Naive thymus-derived CD4-positive, alpha-beta T cell (primary cell): ENCODE measurements around the gene GPC6. TPM values are rescaled to one million over a fixed set of nuclear protein-coding genes. Genes with fewer than 3 reads are reported as not detected.

Experiments used
- ATAC-seq: fragments of 150-1000 bp; cut with Tn5 transposase; 2 replicates; pipeline ENCODE4 v1.10.0; 2021; ENCODE audit warnings: mild to moderate bottlenecking, moderate library complexity
- CTCF ChIA-PET: fragments of 350-600 bp; sonication (Branson Sonifier 250); formaldehyde crosslinking; loops from one replicate; lab custom pipeline; 2021; ENCODE audit warnings: antibody characterized with exemption; lab: Charles Lee
- POLR2A ChIA-PET: fragments of 350-600 bp; sonication (Branson Sonifier 250); formaldehyde crosslinking; loops from one replicate; lab custom pipeline; 2021; ENCODE audit warnings: antibody characterized with exemption, inconsistent platforms; lab: Charles Lee
- DNase-seq, 9 donors: peaks; one replicate each; pipeline versions ENCODE4 v3.0.0 to v3.0.0-alpha.2; 2020 to 2022; ENCODE audit warnings: mixed read lengths in 1 of 9
- H3K27ac ChIP-seq: one replicate; pipeline ENCODE4 v1.7.0; 2013; ENCODE audit warnings: mild to moderate bottlenecking, low read depth, low read length, moderate library complexity
- H3K27me3 ChIP-seq, 2 donors: one replicate each; pipeline ENCODE4 v1.7.0; 2013; ENCODE audit warnings: low read length in 2 of 2, mild to moderate bottlenecking in 2 of 2, moderate library complexity in 2 of 2; ENCODE audit not compliant: control insufficient read depth in 2 of 2, insufficient read depth in 2 of 2
- H3K36me3 ChIP-seq, 3 experiments: 1 replicate in 2 of 3; 2 replicates in 1 of 3; pipeline ENCODE4 v1.7.0; 2013; ENCODE audit warnings: low read length in 3 of 3, mild to moderate bottlenecking in 3 of 3, moderate library complexity in 1 of 3; ENCODE audit not compliant: insufficient read depth in 3 of 3, control insufficient read depth in 2 of 3
- H3K4me1 ChIP-seq, 2 donors: one replicate each; pipeline ENCODE4 v1.7.0; 2013; ENCODE audit warnings: low read length in 2 of 2, mild to moderate bottlenecking in 2 of 2, moderate library complexity in 1 of 2; ENCODE audit not compliant: control insufficient read depth in 2 of 2, insufficient read depth in 2 of 2
- H3K4me3 ChIP-seq: 2 replicates; pipeline ENCODE4 v1.7.0; 2013; ENCODE audit warnings: mild to moderate bottlenecking, low read length
- H3K9me3 ChIP-seq, 3 experiments: 1 replicate in 2 of 3; 2 replicates in 1 of 3; pipeline ENCODE4 v1.7.0; 2013; ENCODE audit warnings: low read length in 3 of 3; ENCODE audit not compliant: control insufficient read depth in 2 of 3
- H3K27ac Mint-ChIP-seq, 9 donors: one replicate each; pipeline ENCODE4 v1.8.0; 2020 to 2022; ENCODE audit warnings: mixed read lengths in 9 of 9, mild to moderate bottlenecking in 8 of 9, moderate library complexity in 5 of 9, inconsistent platforms in 2 of 9
- H3K27me3 Mint-ChIP-seq, 5 donors: one replicate each; pipeline ENCODE4 v1.8.0; 2021 to 2022; ENCODE audit warnings: mixed read lengths in 5 of 5, mild to moderate bottlenecking in 1 of 5
- H3K36me3 Mint-ChIP-seq, 5 donors: one replicate each; pipeline ENCODE4 v1.8.0; 2020 to 2022; ENCODE audit warnings: mixed read lengths in 5 of 5, mild to moderate bottlenecking in 3 of 5, inconsistent platforms in 1 of 5
- H3K4me1 Mint-ChIP-seq, 7 donors: one replicate each; pipeline ENCODE4 v1.8.0; 2020 to 2022; ENCODE audit warnings: mixed read lengths in 7 of 7, mild to moderate bottlenecking in 3 of 7, inconsistent platforms in 1 of 7
- H3K4me3 Mint-ChIP-seq, 10 donors: one replicate each; pipeline ENCODE4 v1.8.0; 2020 to 2022; ENCODE audit warnings: mild to moderate bottlenecking in 10 of 10, mixed read lengths in 10 of 10, moderate library complexity in 6 of 10, inconsistent platforms in 2 of 10
- H3K9me3 Mint-ChIP-seq, 11 donors: one replicate each; pipeline ENCODE4 v1.8.0; 2020 to 2022; ENCODE audit warnings: mixed read lengths in 11 of 11, mild to moderate bottlenecking in 4 of 11, inconsistent platforms in 1 of 11, moderate library complexity in 1 of 11
- intact Hi-C, 2 donors: fragments of 100-400 bp; cut with micrococcal nuclease; formaldehyde crosslinking; loops; one replicate each; pipeline ENCODE4 v1.15.1; 2023
- polyA plus RNA-seq, 2 donors: library from polyadenylated mRNA; unstranded; fragments of 300-500 nt; fragmentation: Illumina TruSeq; gene quantifications; one replicate each; pipeline ENCODE4 v1.2.3, GENCODE V29; 2021
- total RNA-seq, 6 experiments: library from RNA in 5 of 6; stranded (reverse) in 5 of 6; gene quantifications; 1 replicate in 5 of 6; 2 replicates in 1 of 6; pipeline ENCODE4 v1.2.3 and lab custom pipeline; 2021 to 2026

The GPC6 gene
- total and polyA plus RNA-seq, 7 experiments from 2014 or later: not detected

DNA sequence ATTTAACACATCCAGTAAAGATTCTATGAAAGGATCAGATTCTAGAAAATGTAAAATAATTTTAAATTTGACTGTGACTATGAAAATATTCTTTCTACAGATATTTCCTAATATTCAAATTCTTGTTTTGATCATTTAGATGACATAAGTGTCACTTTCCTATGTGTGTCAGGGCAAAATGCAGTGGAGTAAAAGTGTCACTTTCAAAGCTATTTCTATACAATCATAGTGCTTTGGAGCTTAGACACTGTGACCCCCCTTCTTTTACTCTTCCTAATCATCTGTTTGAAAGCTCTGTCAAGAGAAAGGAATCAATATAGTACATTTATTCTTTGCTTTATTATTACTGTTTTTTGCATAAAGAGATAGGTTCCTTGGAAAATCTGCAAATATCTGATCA, 760.9 kb downstream of the GPC6 start:
- Histone ChIP-seq H3K36me3 (no peaks in the 10 kb centered on the region), H3K4me3 (no peak overlapping the region), H3K27me3 (no peaks in the 10 kb centered on the region), H3K4me1 (no peaks in the 10 kb centered on the region), H3K27ac (no peak overlapping the region), H3K9me3 (no peaks in the 10 kb centered on the region)
- Mint-ChIP-seq H3K4me1 (peaks cover 0 to 2% (median 0%) of the 10 kb centered on the region in 7 donors), H3K36me3 (no peaks in the 10 kb centered on the region), H3K27me3 (peaks cover 0 to 16% (median 8%) of the 10 kb centered on the region in 5 donors), H3K4me3 (no peak overlapping the region), H3K27ac (no peak overlapping the region), H3K9me3 (no peaks in the 10 kb centered on the region)
- intact Hi-C loops: no loop called here
- ChIA-PET CTCF (no interaction called here), POLR2A (no interaction called here)
- DNase-seq: no peak
- no peak for ATAC-seq

DNA sequence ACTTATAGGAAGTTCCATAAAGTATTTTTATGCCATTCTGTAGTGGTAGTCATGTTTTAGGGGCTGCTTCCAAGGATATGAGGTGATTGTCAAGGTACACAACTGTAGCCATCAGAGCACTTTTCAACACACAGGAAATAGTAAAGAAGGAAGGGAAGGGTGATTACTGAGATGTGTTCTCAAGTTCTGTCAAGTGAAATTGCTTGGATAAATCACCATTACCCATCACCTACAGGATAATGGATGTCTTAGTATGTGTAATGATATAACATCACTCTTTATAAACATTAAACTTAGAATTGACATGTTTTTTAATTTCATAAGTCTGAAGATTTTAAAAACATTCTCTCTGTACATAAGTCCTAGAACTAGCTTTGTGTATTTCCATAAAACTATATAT, 765.0 kb downstream of the GPC6 start:
- Histone ChIP-seq H3K9me3 (no peaks in the 10 kb centered on the region), H3K27ac (no peak overlapping the region), H3K27me3 (no peaks in the 10 kb centered on the region), H3K36me3 (no peaks in the 10 kb centered on the region), H3K4me3 (no peak overlapping the region), H3K4me1 (no peaks in the 10 kb centered on the region)
- Mint-ChIP-seq H3K9me3 (no peaks in the 10 kb centered on the region), H3K4me3 (no peak overlapping the region), H3K27me3 (peaks cover 0 to 7% (median 4%) of the 10 kb centered on the region in 5 donors), H3K27ac (no peak overlapping the region), H3K4me1 (peaks cover 0 to 2% (median 0%) of the 10 kb centered on the region in 7 donors), H3K36me3 (no peaks in the 10 kb centered on the region)
- ChIA-PET CTCF (interaction anchor here (0.9 kb wide), 1 partner anchor 368 kb away, joined by 5 read pairs; no protein-coding TSS in a partner anchor), POLR2A (no interaction called here)
- no peak for ATAC-seq
- intact Hi-C loops: no loop called here
- no peak for DNase-seq

DNA sequence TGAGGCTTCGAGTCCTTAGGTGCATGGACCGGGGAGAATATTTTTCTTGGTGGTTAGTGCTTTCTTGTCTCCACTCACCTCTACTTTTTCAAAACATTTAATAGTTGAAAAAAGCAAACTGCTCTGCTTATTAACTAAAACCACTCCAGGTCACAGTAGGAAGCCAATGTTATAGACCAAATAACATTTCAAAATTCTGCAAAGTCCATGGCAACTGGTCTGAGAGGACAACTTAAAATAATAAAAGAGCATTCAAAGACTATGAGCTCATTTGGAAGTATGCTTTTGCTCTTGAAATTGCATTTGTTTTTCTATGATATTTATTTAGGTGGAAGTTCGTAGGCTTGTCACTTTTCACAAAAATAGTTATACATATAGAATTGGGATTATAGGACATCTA, 769.9 kb downstream of the GPC6 start:
- Histone ChIP-seq H3K27ac (no peak overlapping the region), H3K4me1 (no peaks in the 10 kb centered on the region), H3K9me3 (no peaks in the 10 kb centered on the region), H3K27me3 (no peaks in the 10 kb centered on the region), H3K36me3 (no peaks in the 10 kb centered on the region), H3K4me3 (no peak overlapping the region)
- ChIA-PET POLR2A (no interaction called here), CTCF (no interaction called here)
- no peaks in the 10 kb centered on the region for H3K4me1 Mint-ChIP-seq
- H3K9me3 Mint-ChIP-seq: peaks cover 0 to 8% (median 0%) of the 10 kb centered on the region in 11 donors
- ATAC-seq: no peak
- H3K4me3 Mint-ChIP-seq: no peak overlapping the region
- DNase-seq: no peak
- no peaks in the 10 kb centered on the region for H3K36me3 Mint-ChIP-seq
- intact Hi-C loops: no loop called here
- H3K27me3 Mint-ChIP-seq: peaks cover 0 to 21% (median 9%) of the 10 kb centered on the region in 5 donors
- H3K27ac Mint-ChIP-seq: no peak overlapping the region

DNA sequence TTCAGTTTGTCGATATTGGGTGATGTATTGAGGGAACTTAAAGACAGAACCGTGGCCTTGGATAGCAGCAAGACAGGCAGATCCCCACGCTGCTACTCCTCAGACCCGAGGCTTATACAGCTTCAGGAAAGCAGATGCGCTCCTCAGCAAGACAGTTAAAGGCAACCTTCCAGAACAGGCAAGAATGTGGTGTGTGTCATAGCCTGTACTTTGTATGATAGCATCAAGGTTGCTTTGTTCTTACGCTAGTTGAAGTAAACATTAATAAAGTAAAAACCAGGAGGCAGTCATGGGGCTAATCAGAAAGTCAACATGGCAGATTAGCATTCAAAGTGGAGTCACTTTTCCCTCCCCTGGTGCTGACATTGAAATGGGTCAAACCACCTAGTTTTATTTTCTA, 779.7 kb downstream of the GPC6 start:
- Histone ChIP-seq H3K4me3 (no peak overlapping the region), H3K27me3 (no peaks in the 10 kb centered on the region), H3K4me1 (no peaks in the 10 kb centered on the region), H3K27ac (no peak overlapping the region), H3K9me3 (no peaks in the 10 kb centered on the region), H3K36me3 (no peaks in the 10 kb centered on the region)
- DNase-seq (no peak), ATAC-seq (no peak)
- H3K4me1 Mint-ChIP-seq: no peaks in the 10 kb centered on the region
- no peak overlapping the region for H3K27ac Mint-ChIP-seq
- H3K36me3 Mint-ChIP-seq: no peaks in the 10 kb centered on the region
- CTCF ChIA-PET: no interaction called here
- H3K4me3 Mint-ChIP-seq: no peak overlapping the region
- POLR2A ChIA-PET: interaction anchor here (0.6 kb wide), 1 partner anchor 112 kb away, joined by 5 read pairs; no protein-coding TSS in a partner anchor
- H3K9me3 Mint-ChIP-seq: no peaks in the 10 kb centered on the region
- peaks cover 0 to 10% (median 5%) of the 10 kb centered on the region in 5 donors for H3K27me3 Mint-ChIP-seq
- intact Hi-C loops: no loop called here

GRCh38 chr13:94007072-94007471, 780.5 kb downstream of the GPC6 start:
- POLR2A ChIA-PET: no interaction called here
- H3K4me1 Mint-ChIP-seq: no peaks in the 10 kb centered on the region
- H3K36me3 ChIP-seq: no peaks in the 10 kb centered on the region

DNA sequence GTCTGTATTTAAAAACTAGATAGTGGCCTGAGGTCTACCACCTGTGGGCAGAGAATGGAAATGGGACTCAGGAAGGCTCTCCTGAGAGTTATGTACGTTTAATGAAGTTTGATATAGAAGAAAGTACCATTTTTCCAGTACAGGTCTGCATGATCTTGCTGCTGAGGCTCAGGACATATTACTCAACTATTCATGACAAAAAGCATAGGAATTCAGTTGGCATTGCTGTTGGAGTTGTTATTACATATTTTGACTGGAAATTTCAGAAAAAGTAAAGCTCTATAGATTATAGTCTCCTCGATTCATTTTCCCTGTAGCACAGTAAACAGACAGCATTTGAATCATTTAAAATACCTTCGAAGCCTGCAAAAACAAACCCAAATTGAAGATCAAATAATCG, 783.1 kb downstream of the GPC6 start:
- Mint-ChIP-seq H3K4me3 (no peak overlapping the region), H3K9me3 (peaks cover 0 to 3% (median 0%) of the 10 kb centered on the region in 11 donors), H3K36me3 (no peaks in the 10 kb centered on the region), H3K27me3 (peaks cover 0 to 10% (median 6%) of the 10 kb centered on the region in 5 donors), H3K27ac (no peak overlapping the region), H3K4me1 (no peaks in the 10 kb centered on the region)
- Histone ChIP-seq H3K27ac (no peak overlapping the region), H3K27me3 (no peaks in the 10 kb centered on the region), H3K9me3 (no peaks in the 10 kb centered on the region), H3K36me3 (no peaks in the 10 kb centered on the region), H3K4me3 (no peak overlapping the region), H3K4me1 (no peaks in the 10 kb centered on the region)
- ChIA-PET CTCF (no interaction called here), POLR2A (no interaction called here)
- DNase-seq: no peak
- intact Hi-C loops: no loop called here
- ATAC-seq: no peak

More at GRCh38 chr13:94007072-94007471, 780.5 kb downstream of the GPC6 start:
- Mint-ChIP-seq H3K27ac (no peak overlapping the region), H3K27me3 (peaks cover 0 to 10% (median 5%) of the 10 kb centered on the region in 5 donors), H3K36me3 (no peaks in the 10 kb centered on the region), H3K4me3 (no peak overlapping the region), H3K9me3 (no peaks in the 10 kb centered on the region)
- no peaks in the 10 kb centered on the region for H3K9me3 ChIP-seq
- H3K4me3 ChIP-seq: no peak overlapping the region
- ATAC-seq: no peak
- no peak for DNase-seq
- H3K4me1 ChIP-seq: no peaks in the 10 kb centered on the region
- CTCF ChIA-PET: interaction anchor here (0.6 kb wide), 1 partner anchor 87 kb away, joined by 3 read pairs; no protein-coding TSS in a partner anchor
- no peak overlapping the region for H3K27ac ChIP-seq
- H3K27me3 ChIP-seq: no peaks in the 10 kb centered on the region
- intact Hi-C loops: no loop called here

DNA sequence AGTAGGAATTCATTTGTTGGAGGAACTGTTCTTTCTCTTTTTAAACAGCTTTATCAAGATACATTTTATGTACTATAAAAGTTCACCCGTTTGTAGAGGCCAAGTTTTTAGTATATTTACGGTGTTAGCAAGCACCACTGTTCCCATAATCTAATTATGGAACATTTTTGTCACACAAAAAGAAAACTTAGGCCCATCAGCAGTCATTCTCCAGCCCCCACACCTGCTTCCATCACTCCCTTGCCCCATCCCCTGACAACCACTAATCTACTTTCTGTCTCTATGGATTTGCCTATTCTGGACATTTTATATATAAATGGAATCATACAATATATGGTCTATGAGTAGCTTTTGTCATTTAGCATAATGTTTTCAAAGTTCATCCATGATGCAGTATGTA, 787.9 kb downstream of the GPC6 start:
- peaks cover 0 to 3% (median 0%) of the 10 kb centered on the region in 11 donors for H3K9me3 Mint-ChIP-seq
- H3K27ac ChIP-seq: no peak overlapping the region
- H3K4me1 Mint-ChIP-seq: no peaks in the 10 kb centered on the region
- POLR2A ChIA-PET: no interaction called here
- H3K4me3 ChIP-seq: no peak overlapping the region
- H3K27ac Mint-ChIP-seq: no peak overlapping the region
- no peak for DNase-seq
- no peak overlapping the region for H3K4me3 Mint-ChIP-seq
- H3K36me3 Mint-ChIP-seq: no peaks in the 10 kb centered on the region
- no peak for ATAC-seq
- peaks cover 0 to 11% (median 2%) of the 10 kb centered on the region in 5 donors for H3K27me3 Mint-ChIP-seq
- H3K9me3 ChIP-seq: no peaks in the 10 kb centered on the region
- intact Hi-C loops: no loop called here
- H3K36me3 ChIP-seq: no peaks in the 10 kb centered on the region
- no peaks in the 10 kb centered on the region for H3K4me1 ChIP-seq
- H3K27me3 ChIP-seq: no peaks in the 10 kb centered on the region
- CTCF ChIA-PET: no interaction called here
